C4-2B (cell line): ENCODE measurements around the gene COA1.

Experiments used
- ZFX ChIP-seq: fragments of 450-650 bp; IDR thresholded peaks from 2 replicates; pipeline ENCODE4 v1.6.1; 2017
- TF ChIP-seq, protein P1 (sequence below): fragments of 450-650 bp; conservative IDR thresholded peaks from 2 replicates; pipeline ENCODE4 v1.5.1; 2017; ENCODE audit warnings: mild to moderate bottlenecking

DNA sequence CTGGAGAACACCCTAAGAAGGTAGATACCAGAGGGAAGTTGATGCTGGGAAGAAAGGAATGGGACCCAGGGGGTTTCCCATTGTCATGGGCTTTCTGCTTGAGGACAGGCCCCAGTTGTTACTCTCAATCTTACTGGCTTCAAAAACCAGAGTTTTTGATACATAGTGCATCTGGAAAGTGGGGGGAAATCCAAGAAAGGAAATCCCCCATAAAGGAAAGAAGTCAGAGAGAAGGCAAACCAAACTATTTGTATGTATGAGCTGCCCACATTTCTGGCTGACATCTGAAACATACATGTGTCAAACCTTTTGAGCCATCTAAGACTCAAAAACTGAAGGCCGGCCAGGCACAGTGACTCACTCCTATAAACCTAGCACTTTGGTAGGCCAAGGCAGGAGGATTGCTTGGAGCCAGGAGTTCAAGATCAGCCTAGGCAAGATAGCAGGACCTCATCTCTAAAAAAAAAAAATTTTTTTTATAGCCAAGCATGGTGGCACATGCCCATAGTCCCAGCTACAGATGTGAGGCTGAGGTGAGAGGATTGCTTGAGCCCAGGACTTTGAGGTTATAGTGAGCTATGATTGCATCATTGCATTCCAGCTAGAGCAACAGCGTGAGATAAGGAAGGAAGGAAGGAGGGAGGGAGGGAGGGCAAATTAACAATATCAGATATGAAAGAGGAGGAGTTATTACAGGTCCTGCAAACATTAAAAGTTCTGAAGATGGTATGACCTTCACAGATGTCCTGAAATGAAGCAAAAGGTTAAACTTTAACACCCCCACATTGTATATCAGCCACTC is 6.7 kb upstream of the COA1 start:
- TF ChIP-seq, protein P1, sequence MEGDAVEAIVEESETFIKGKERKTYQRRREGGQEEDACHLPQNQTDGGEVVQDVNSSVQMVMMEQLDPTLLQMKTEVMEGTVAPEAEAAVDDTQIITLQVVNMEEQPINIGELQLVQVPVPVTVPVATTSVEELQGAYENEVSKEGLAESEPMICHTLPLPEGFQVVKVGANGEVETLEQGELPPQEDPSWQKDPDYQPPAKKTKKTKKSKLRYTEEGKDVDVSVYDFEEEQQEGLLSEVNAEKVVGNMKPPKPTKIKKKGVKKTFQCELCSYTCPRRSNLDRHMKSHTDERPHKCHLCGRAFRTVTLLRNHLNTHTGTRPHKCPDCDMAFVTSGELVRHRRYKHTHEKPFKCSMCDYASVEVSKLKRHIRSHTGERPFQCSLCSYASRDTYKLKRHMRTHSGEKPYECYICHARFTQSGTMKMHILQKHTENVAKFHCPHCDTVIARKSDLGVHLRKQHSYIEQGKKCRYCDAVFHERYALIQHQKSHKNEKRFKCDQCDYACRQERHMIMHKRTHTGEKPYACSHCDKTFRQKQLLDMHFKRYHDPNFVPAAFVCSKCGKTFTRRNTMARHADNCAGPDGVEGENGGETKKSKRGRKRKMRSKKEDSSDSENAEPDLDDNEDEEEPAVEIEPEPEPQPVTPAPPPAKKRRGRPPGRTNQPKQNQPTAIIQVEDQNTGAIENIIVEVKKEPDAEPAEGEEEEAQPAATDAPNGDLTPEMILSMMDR, result no peak
- no peak for TF ChIP-seq ZFX
